SK-N-SH (cell line): ENCODE results near the gene LHPP. TPM values are rescaled to one million over a fixed set of nuclear protein-coding genes. Genes with fewer than 3 reads are reported as not detected.

Source experiments
- CTCF ChIA-PET: fragments of 300-600, 350-600 bp; formaldehyde crosslinking; extraction: SDS; loops from one replicate; lab custom pipeline; 2021; lab: Yijun Ruan, JAX
- POLR2A ChIA-PET: fragments of 350-600 bp; sonication (Branson Sonifier 250); formaldehyde crosslinking; extraction: SDS; loops from one replicate; lab custom pipeline; 2020; ENCODE audit warnings: antibody characterized with exemption, inconsistent platforms; lab: Yijun Ruan, JAX
- DNase-seq: peaks from one replicate; pipeline ENCODE4 v3.0.0; 2012
- H2AFZ ChIP-seq: fragments of 200-600 bp; sonication (generic); 2 replicates; pipeline ENCODE4 v1.8.1; 2016; ENCODE audit warnings: antibody characterized with exemption, mild to moderate bottlenecking, low read depth
- H3F3A ChIP-seq: fragments of 200-600 bp; sonication (generic); replicated peaks from 2 replicates; pipeline ENCODE3; 2016; ENCODE audit warnings: antibody characterized with exemption, mild to moderate bottlenecking; ENCODE audit not compliant: insufficient read depth
- H3K27ac ChIP-seq, 2 experiments: fragments of 200-500 bp in 1 of 2; fragments of 200-600 bp in 1 of 2; sonication (Bioruptor generic) in 1 of 2; sonication (generic), shearing (Covaris generic) in 1 of 2; 2 replicates each; pipeline versions ENCODE4 v1.5.1 to v1.6.1; 2014 to 2016; ENCODE audit warnings: low read depth in 2 of 2, inconsistent platforms in 1 of 2, low read length in 1 of 2, mild to moderate bottlenecking in 1 of 2, mixed read lengths in 1 of 2
- H3K27me3 ChIP-seq: fragments of 200-600 bp; sonication (generic), shearing (Covaris generic); 2 replicates; pipeline ENCODE4 v1.6.1; 2016; ENCODE audit warnings: mixed run types; ENCODE audit not compliant: insufficient read depth
- H3K36me3 ChIP-seq, 2 experiments: fragments of 200-500 bp in 1 of 2; fragments of 200-600 bp in 1 of 2; sonication (Bioruptor generic) in 1 of 2; sonication (generic) in 1 of 2; replicated peaks in 1 of 2; 2 replicates each; pipeline versions ENCODE3 to v1.5.1; 2014 to 2016; ENCODE audit warnings: low read length in 1 of 2, mild to moderate bottlenecking in 1 of 2; ENCODE audit not compliant: insufficient read depth in 2 of 2, control insufficient read depth in 1 of 2
- H3K4me1 ChIP-seq, 2 experiments: fragments of 200-500 bp in 1 of 2; fragments of 200-600 bp in 1 of 2; sonication (Bioruptor generic) in 1 of 2; sonication (generic), shearing (Covaris generic) in 1 of 2; 2 replicates each; pipeline versions ENCODE4 v1.5.1 to v1.6.1; 2014 to 2016; ENCODE audit warnings: low read depth in 1 of 2, low read length in 1 of 2, mixed run types in 1 of 2; ENCODE audit not compliant: insufficient read depth in 2 of 2, control insufficient read depth in 1 of 2
- H3K4me2 ChIP-seq: fragments of 200-600 bp; sonication (generic), shearing (Covaris generic); 2 replicates; pipeline ENCODE4 v1.6.1; 2017; ENCODE audit warnings: mixed run types
- H3K4me3 ChIP-seq, 2 experiments: fragments of 200-500 bp in 1 of 2; fragments of 200-600 bp in 1 of 2; sonication (Bioruptor generic) in 1 of 2; sonication (generic), shearing (Covaris generic) in 1 of 2; 2 replicates each; pipeline versions ENCODE4 v1.5.1 to v1.8.1; 2014 to 2016; ENCODE audit warnings: low read depth in 2 of 2, inconsistent platforms in 1 of 2, low read length in 1 of 2, mild to moderate bottlenecking in 1 of 2, mixed read lengths in 1 of 2, moderate library complexity in 1 of 2
- H3K79me2 ChIP-seq: fragments of 200-600 bp; sonication (generic); 2 replicates; pipeline ENCODE4 v1.8.1; 2017; ENCODE audit warnings: mild to moderate bottlenecking; ENCODE audit not compliant: insufficient read depth
- H3K9ac ChIP-seq: fragments of 200-600 bp; sonication (generic); 2 replicates; pipeline ENCODE4 v1.6.1; 2017; ENCODE audit warnings: mixed run types
- H3K9me2 ChIP-seq: fragments of 200-600 bp; sonication (generic); 2 replicates; pipeline ENCODE4 v1.6.1; 2017; ENCODE audit warnings: mixed run types
- H3K9me3 ChIP-seq: fragments of 200-600 bp; sonication (generic); 2 replicates; pipeline ENCODE4 v1.6.1; 2017; ENCODE audit warnings: mixed run types, mild to moderate bottlenecking, moderate library complexity
- H4K20me1 ChIP-seq: fragments of 200-600 bp; sonication (generic); 2 replicates; pipeline ENCODE4 v1.6.1; 2017; ENCODE audit warnings: mild to moderate bottlenecking, mixed run types; ENCODE audit not compliant: insufficient read depth
- CHD2 ChIP-seq: fragments of 150-350 bp; IDR thresholded peaks from 2 replicates; pipeline ENCODE4 v1.6.1; 2018; ENCODE audit warnings: low read length; ENCODE audit not compliant: partially characterized antibody
- ELF1 ChIP-seq: IDR thresholded peaks from 2 replicates; pipeline ENCODE4 v1.4.0; 2012
- EZH2phosphoT487 ChIP-seq: fragments of 200-600 bp; sonication (generic); IDR thresholded peaks from 2 replicates; pipeline ENCODE4 v1.6.1; 2017; ENCODE audit warnings: low read depth, mixed run types, mild to moderate bottlenecking, antibody characterized with exemption, moderate library complexity, borderline replicate concordance
- GATA2 ChIP-seq: sonication (generic); formaldehyde crosslinking; IDR thresholded peaks from 2 replicates; pipeline ENCODE4 v1.5.0; 2020; ENCODE audit warnings: mild to moderate bottlenecking, missing genetic modification reagents
- NRF1 ChIP-seq: IDR thresholded peaks from 2 replicates; pipeline ENCODE4 v1.6.1; 2012; ENCODE audit warnings: low read depth, mild to moderate bottlenecking, low read length
- TAF1 ChIP-seq: IDR thresholded peaks from 2 replicates; pipeline ENCODE4 v1.6.1; 2012; ENCODE audit warnings: low read depth, mild to moderate bottlenecking, low read length, moderate library complexity, borderline replicate concordance
- WGBS: methylation state at CpG from one replicate; pipeline ENCODE4 v1.1.6; 2017; ENCODE audit warnings: low lambda C conversion rate; 5-methylcytosine and 5-hydroxymethylcytosine counted together
- polyA plus RNA-seq, 3 experiments: library from polyadenylated mRNA; depleted of rRNA; stranded (reverse); fragments of >200 nt; gene quantifications; 2 replicates each; pipeline ENCODE4 v1.2.3, GENCODE V29; 2012
- TF ChIP-seq, protein P1 (sequence below): IDR thresholded peaks from 2 replicates; pipeline ENCODE4 v1.6.1; 2012; ENCODE audit warnings: mild to moderate bottlenecking, low read depth, low read length, moderate library complexity
- TF ChIP-seq, protein P2 (sequence below): fragments of 200-600 bp; sonication (generic); IDR thresholded peaks from 2 replicates; pipeline ENCODE4 v1.6.1; 2017; ENCODE audit warnings: antibody characterized with exemption, mild to moderate bottlenecking, moderate library complexity
- TF ChIP-seq, protein P3 (sequence below): fragments of 150-350 bp; IDR thresholded peaks from 2 replicates; pipeline ENCODE4 v1.6.1; 2017; ENCODE audit warnings: antibody characterized with exemption, low read length, low read depth, borderline replicate concordance

LHPP gene
- polyA plus RNA-seq, 1 of the 3 experiments (the other 2 are of a cell fraction): 29.8 TPM

DNA sequence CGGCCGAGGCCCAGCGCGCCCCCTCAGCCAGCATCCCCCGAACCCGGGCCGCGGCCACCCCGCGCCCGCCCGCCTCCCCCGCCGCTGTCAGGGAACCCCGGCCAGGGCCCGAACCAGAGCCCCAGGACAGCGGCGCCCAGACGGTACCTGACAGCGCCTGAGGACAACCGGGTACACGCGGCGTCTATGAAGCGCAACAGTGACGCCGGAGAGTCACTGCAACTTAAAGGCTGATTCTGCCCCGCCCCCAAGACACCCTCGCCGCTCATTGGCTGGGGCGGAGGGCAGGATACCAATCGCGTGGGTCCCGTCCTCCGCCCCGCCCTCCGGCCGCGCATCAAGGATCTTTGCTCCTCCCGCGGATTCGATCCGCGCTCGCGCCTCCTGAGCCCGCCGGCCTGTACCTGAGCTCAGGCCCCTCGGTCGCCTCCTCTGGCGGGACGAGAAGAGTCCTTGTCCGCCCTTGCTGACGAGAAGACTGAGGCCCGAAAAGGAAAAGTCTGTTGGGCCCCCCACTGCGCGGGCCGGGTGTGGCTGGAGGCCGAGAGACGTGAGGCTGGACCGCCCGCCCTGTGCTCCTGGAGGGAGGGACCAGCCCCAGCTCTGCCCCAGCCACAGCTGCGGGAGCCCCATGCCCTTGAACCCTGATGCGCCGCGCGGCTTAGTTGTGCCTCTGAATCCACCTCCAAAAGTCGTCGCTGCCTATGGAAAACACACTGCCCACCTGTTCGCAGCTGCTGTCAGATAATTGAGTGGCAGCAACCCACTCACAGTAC, 42.7 kb upstream of the LHPP start, which contains the start of gene OAT (continued):
- peak; percentile 88 for TF ChIP-seq TAF1
- TF ChIP-seq EZH2phosphoT487: no peak
- TF ChIP-seq, protein P1, sequence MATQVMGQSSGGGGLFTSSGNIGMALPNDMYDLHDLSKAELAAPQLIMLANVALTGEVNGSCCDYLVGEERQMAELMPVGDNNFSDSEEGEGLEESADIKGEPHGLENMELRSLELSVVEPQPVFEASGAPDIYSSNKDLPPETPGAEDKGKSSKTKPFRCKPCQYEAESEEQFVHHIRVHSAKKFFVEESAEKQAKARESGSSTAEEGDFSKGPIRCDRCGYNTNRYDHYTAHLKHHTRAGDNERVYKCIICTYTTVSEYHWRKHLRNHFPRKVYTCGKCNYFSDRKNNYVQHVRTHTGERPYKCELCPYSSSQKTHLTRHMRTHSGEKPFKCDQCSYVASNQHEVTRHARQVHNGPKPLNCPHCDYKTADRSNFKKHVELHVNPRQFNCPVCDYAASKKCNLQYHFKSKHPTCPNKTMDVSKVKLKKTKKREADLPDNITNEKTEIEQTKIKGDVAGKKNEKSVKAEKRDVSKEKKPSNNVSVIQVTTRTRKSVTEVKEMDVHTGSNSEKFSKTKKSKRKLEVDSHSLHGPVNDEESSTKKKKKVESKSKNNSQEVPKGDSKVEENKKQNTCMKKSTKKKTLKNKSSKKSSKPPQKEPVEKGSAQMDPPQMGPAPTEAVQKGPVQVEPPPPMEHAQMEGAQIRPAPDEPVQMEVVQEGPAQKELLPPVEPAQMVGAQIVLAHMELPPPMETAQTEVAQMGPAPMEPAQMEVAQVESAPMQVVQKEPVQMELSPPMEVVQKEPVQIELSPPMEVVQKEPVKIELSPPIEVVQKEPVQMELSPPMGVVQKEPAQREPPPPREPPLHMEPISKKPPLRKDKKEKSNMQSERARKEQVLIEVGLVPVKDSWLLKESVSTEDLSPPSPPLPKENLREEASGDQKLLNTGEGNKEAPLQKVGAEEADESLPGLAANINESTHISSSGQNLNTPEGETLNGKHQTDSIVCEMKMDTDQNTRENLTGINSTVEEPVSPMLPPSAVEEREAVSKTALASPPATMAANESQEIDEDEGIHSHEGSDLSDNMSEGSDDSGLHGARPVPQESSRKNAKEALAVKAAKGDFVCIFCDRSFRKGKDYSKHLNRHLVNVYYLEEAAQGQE: no peak
- TF ChIP-seq CHD2: no peak
- TF ChIP-seq, protein P2, sequence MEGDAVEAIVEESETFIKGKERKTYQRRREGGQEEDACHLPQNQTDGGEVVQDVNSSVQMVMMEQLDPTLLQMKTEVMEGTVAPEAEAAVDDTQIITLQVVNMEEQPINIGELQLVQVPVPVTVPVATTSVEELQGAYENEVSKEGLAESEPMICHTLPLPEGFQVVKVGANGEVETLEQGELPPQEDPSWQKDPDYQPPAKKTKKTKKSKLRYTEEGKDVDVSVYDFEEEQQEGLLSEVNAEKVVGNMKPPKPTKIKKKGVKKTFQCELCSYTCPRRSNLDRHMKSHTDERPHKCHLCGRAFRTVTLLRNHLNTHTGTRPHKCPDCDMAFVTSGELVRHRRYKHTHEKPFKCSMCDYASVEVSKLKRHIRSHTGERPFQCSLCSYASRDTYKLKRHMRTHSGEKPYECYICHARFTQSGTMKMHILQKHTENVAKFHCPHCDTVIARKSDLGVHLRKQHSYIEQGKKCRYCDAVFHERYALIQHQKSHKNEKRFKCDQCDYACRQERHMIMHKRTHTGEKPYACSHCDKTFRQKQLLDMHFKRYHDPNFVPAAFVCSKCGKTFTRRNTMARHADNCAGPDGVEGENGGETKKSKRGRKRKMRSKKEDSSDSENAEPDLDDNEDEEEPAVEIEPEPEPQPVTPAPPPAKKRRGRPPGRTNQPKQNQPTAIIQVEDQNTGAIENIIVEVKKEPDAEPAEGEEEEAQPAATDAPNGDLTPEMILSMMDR: peak; percentile 11
- TF ChIP-seq, protein P3, sequence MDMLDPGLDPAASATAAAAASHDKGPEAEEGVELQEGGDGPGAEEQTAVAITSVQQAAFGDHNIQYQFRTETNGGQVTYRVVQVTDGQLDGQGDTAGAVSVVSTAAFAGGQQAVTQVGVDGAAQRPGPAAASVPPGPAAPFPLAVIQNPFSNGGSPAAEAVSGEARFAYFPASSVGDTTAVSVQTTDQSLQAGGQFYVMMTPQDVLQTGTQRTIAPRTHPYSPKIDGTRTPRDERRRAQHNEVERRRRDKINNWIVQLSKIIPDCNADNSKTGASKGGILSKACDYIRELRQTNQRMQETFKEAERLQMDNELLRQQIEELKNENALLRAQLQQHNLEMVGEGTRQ: no peak
- no peak for TF ChIP-seq ELF1

DNA sequence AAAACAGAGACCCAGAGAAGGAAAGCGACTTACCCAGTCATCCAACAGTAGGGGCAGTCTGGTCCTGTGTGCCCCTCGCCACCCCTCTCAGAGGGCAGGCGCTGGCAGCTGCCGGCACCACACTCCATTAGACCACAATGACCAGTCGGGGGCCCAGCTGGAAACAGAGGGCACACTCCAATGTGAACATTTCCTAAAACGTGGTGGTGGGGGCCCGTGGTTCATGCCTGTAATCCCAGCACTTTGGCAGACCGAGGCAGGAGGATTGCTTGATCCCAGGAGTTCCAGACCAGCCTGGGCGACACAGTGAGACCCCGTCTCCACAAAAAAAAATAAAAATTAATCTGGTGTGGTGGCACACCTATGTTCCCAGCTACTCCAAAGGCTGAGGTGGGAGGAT, 42.0 kb upstream of the LHPP start:
- TF ChIP-seq GATA2 (CRISPR knock-in tag) (no peak), NRF1 (no peak)
- WGBS: 94% methylated on average over 8 of the region's 10 CpGs

More for the DNA sequence above, 42.0 kb upstream of the LHPP start:
- Histone ChIP-seq H3K27me3 (peaks cover 14% of the 10 kb centered on the region; the same call in 1 of the 2 replicates), H4K20me1 (peaks cover 21% of the 10 kb centered on the region), H2AFZ (peak overlapping the region; percentile 94), H3K79me2 (peaks cover 35% of the 10 kb centered on the region), H3K9me3 (no peaks in the 10 kb centered on the region), H3K4me1 (peaks cover 0 to 6% of the 10 kb centered on the region in 2 experiments; a peak in 1 of 4 replicates), H3K9ac (no peak overlapping the region), H3K9me2 (no peaks in the 10 kb centered on the region), H3F3A (no peaks in the 10 kb centered on the region), H3K27ac (no peak overlapping the region), H3K4me3 (no peak overlapping the region), H3K36me3 (no peaks in the 10 kb centered on the region), H3K4me2 (peak overlapping the region; percentile 97)
- no peak for DNase-seq
- ChIA-PET CTCF (interaction anchor here (1.0 to 2.8 kb wide), 4 partner anchors 16 to 425 kb away, joined by 3 to 10 read pairs (median 6); no protein-coding TSS in a partner anchor), POLR2A (interaction anchor here (0.8 kb wide), 1 partner anchor 11 kb away, joined by 3 read pairs; no protein-coding TSS in a partner anchor)
